Measurements from ENCODE around the gene TUBAL3. TPM values are rescaled to one million over a fixed set of nuclear protein-coding genes. Genes with fewer than 3 reads are reported as not detected.
A peak's percentile ranks its signal among the peaks of the same experiment; 100 is the strongest.
"Not testable (repeated sequence)": the region's sequence is repeated elsewhere in the genome, so short reads cannot be mapped to it uniquely, and the experiment has no call there.

TUBAL3 gene
- total RNA-seq, 1 experiment from 2014 or later: not detected

- H3K27ac Mint-ChIP-seq: no peak overlapping the region
- no peak overlapping the region; a peak in 1 of 5 replicates for H3K4me3 Mint-ChIP-seq
- TF ChIP-seq CTCF (conservative IDR thresholded peaks at IDR 0.05): no peak
- no peak overlapping the region for H2BK5ac ChIP-seq (ENCODE audit: insufficient read length, low read length)
- H3K56ac ChIP-seq (ENCODE audit: insufficient read length, low read depth, low read length): no peak overlapping the region
- no peak overlapping the region for H2BK12ac ChIP-seq (ENCODE audit: insufficient read length, low read depth, low read length)
- no peaks in the 10 kb centered on the region for H3K9me3 ChIP-seq (ENCODE audit: control insufficient read depth, low read depth, low read length)
- peaks cover 16 to 17% of the 10 kb centered on the region in 2 experiments for H3K4me1 Mint-ChIP-seq
- no peak overlapping the region for H3T11ph ChIP-seq (ENCODE audit: low read length)
- no peak overlapping the region for H4K8ac ChIP-seq (replicated peaks; ENCODE audit: insufficient read length, low read depth, low read length)
- H3K27ac ChIP-seq (ENCODE audit: insufficient read length, low read depth, low read length): no peak overlapping the region
- no peak overlapping the region for H3K23ac ChIP-seq (ENCODE audit: insufficient read length, low read depth, low read length)
- no peak overlapping the region for H3K9ac ChIP-seq (ENCODE audit: extremely low read depth, insufficient read length, low read length)
- peaks cover 12 to 20% of the 10 kb centered on the region in 2 experiments for H3K9me3 Mint-ChIP-seq
- H3K4ac ChIP-seq (ENCODE audit: low read depth, low read length): no peak overlapping the region
- H3K36me3 Mint-ChIP-seq (ENCODE audit: insufficient read depth in 1 of 3, low read depth in 3 of 3): peaks cover 3 to 6% (median 4%) of the 10 kb centered on the region in 3 experiments; a peak in 6 of 7 replicates
- no peak for DNase-seq
- no peaks in the 10 kb centered on the region; the same call in 1 of the 2 replicates for H3K4me1 ChIP-seq (ENCODE audit: insufficient read depth, low read length)
- H3K18ac ChIP-seq (ENCODE audit: insufficient read length, low read depth, low read length): no peak overlapping the region
- peaks cover 1% of the 10 kb centered on the region; the same call in 1 of the 2 replicates for H3K27me3 Mint-ChIP-seq (ENCODE audit: low read depth)
- H2AFZ ChIP-seq (ENCODE audit: low read length): no peak overlapping the region
- H4K91ac ChIP-seq (ENCODE audit: insufficient read length, low read depth, low read length): no peak overlapping the region
- WGBS (ENCODE audit: extremely low coverage, insufficient read length, low lambda C conversion rate): no CpG with 5 or more reads among the region's 3 CpGs
- no peak overlapping the region for H2AK5ac ChIP-seq (ENCODE audit: insufficient read length, low read length)
- no peaks in the 10 kb centered on the region for H4K20me1 ChIP-seq (ENCODE audit: control insufficient read depth, insufficient read depth, insufficient read length)
- peaks cover 16% of the 10 kb centered on the region; the same call in 1 of the 2 replicates for H3K79me2 ChIP-seq (ENCODE audit: insufficient read depth, low read length)
- peaks cover 5% of the 10 kb centered on the region for H3K23me2 ChIP-seq (ENCODE audit: insufficient read length, low read depth, low read length, poor library complexity, severe bottlenecking)
- H2BK15ac ChIP-seq (ENCODE audit: low read depth, low read length): no peak overlapping the region
- no peak overlapping the region for H3K14ac ChIP-seq (ENCODE audit: insufficient read depth, low read length)
- H3K79me1 ChIP-seq (ENCODE audit: insufficient read depth, low read depth, low read length, poor library complexity, severe bottlenecking): no peaks in the 10 kb centered on the region
- no peak overlapping the region for H2BK120ac ChIP-seq (ENCODE audit: low read depth, low read length, poor library complexity, severe bottlenecking)
- H2BK20ac ChIP-seq (ENCODE audit: low read depth, low read length, poor library complexity, severe bottlenecking): no peak overlapping the region
- H3K27me3 ChIP-seq (ENCODE audit: insufficient read depth, low read length): no peaks in the 10 kb centered on the region
- H3K4me2 ChIP-seq (ENCODE audit: insufficient read depth, insufficient read length, low read length): peak overlapping the region; percentile 6
- no peak overlapping the region for H4K5ac ChIP-seq (ENCODE audit: insufficient read length, low read depth, low read length)
Measured at GRCh38 chr10:5411941-5412276, 7.3 kb upstream of the TUBAL3 start.

GRCh38 chr10:5410787-5411186 is 6.2 kb upstream of the TUBAL3 start:
- H3K79me2 ChIP-seq (ENCODE audit: insufficient read depth, low read length): peaks cover 13% of the 10 kb centered on the region; the same call in 1 of the 2 replicates
- H3T11ph ChIP-seq (ENCODE audit: low read length); H2AK5ac ChIP-seq (ENCODE audit: insufficient read length, low read length); H3K4ac ChIP-seq (ENCODE audit: low read depth, low read length); H3K79me1 ChIP-seq (ENCODE audit: insufficient read depth, low read depth, low read length, poor library complexity, severe bottlenecking); H3K27ac Mint-ChIP-seq; H2AFZ ChIP-seq (ENCODE audit: low read length); H3K56ac ChIP-seq (ENCODE audit: insufficient read length, low read depth, low read length); H3K9ac ChIP-seq (ENCODE audit: extremely low read depth, insufficient read length, low read length); H3K14ac ChIP-seq (ENCODE audit: insufficient read depth, low read length); H4K8ac ChIP-seq (replicated peaks; ENCODE audit: insufficient read length, low read depth, low read length); H4K20me1 ChIP-seq (ENCODE audit: control insufficient read depth, insufficient read depth, insufficient read length); H3K9me3 ChIP-seq (ENCODE audit: control insufficient read depth, low read depth, low read length); H2BK12ac ChIP-seq (ENCODE audit: insufficient read length, low read depth, low read length); H2BK20ac ChIP-seq (ENCODE audit: low read depth, low read length, poor library complexity, severe bottlenecking); H2BK120ac ChIP-seq (ENCODE audit: low read depth, low read length, poor library complexity, severe bottlenecking); H4K91ac ChIP-seq (ENCODE audit: insufficient read length, low read depth, low read length); H3K18ac ChIP-seq (ENCODE audit: insufficient read length, low read depth, low read length); H3K27me3 ChIP-seq (ENCODE audit: insufficient read depth, low read length); H3K23me2 ChIP-seq (ENCODE audit: insufficient read length, low read depth, low read length, poor library complexity, severe bottlenecking); H3K27me3 Mint-ChIP-seq (ENCODE audit: low read depth); H3K4me1 ChIP-seq (ENCODE audit: insufficient read depth, low read length); H2BK15ac ChIP-seq (ENCODE audit: low read depth, low read length); H4K5ac ChIP-seq (ENCODE audit: insufficient read length, low read depth, low read length); H3K4me1 Mint-ChIP-seq; H3K23ac ChIP-seq (ENCODE audit: insufficient read length, low read depth, low read length); H3K27ac ChIP-seq (ENCODE audit: insufficient read length, low read depth, low read length); DNase-seq; H3K4me2 ChIP-seq (ENCODE audit: insufficient read depth, insufficient read length, low read length); H2BK5ac ChIP-seq (ENCODE audit: insufficient read length, low read length); H3K4me3 Mint-ChIP-seq: not testable (repeated sequence)
- H3K9me3 Mint-ChIP-seq: peaks cover 19 to 26% of the 10 kb centered on the region in 2 experiments
- H3K36me3 Mint-ChIP-seq (ENCODE audit: insufficient read depth in 1 of 3, low read depth in 3 of 3): peaks cover 4 to 11% (median 8%) of the 10 kb centered on the region in 3 experiments; a peak in 6 of 7 replicates
